H1 (cell line): ENCODE results near the gene TEAD3. TPM values are rescaled to one million over a fixed set of nuclear protein-coding genes. Genes with fewer than 3 reads are reported as not detected.

Experiments used
- GABPA ChIP-seq: IDR thresholded peaks from 2 replicates; pipeline ENCODE4 v1.6.1; 2011; ENCODE audit warnings: mild to moderate bottlenecking, low read length, moderate library complexity, borderline replicate concordance; ENCODE audit not compliant: insufficient read depth
- SAP30 ChIP-seq: fragments of 300-600 bp; sonication (generic); IDR thresholded peaks from 2 replicates; pipeline ENCODE4 v1.7.1; 2012; ENCODE audit warnings: low read length, moderate library complexity, mild to moderate bottlenecking, inconsistent platforms; ENCODE audit not compliant: insufficient read depth, insufficient replicate concordance
- polyA plus RNA-seq, 7 experiments: library from polyadenylated mRNA; depleted of rRNA in 3 of 7; stranded (reverse) in 5 of 7; unstranded in 2 of 7; fragments of >200 nt in 5 of 7; fragments of 200-250 nt in 2 of 7; gene quantifications; 1 replicate in 5 of 7; 2 replicates in 1 of 7; 4 replicates in 1 of 7; pipeline versions ENCODE4 v1.2.1 to v1.2.3, GENCODE V29; 2011 to 2013; ENCODE audit warnings: missing spikeins in 2 of 7, mixed read lengths in 2 of 7
- total RNA-seq: library from RNA; stranded (reverse); fragmentation: NEBNext Ultra II Directional; extraction: Animal tissue kit (Norgen Biotek cat#: 25700); gene quantifications from 2 replicates; pipeline ENCODE4 v1.2.1, GENCODE V29; 2021

Gene TEAD3
- total and polyA plus RNA-seq, 2 of the 8 experiments (the other 6 are each of a cell fraction or from before 2014, with no cell fraction given) = 20.1 to 28.7 TPM

DNA sequence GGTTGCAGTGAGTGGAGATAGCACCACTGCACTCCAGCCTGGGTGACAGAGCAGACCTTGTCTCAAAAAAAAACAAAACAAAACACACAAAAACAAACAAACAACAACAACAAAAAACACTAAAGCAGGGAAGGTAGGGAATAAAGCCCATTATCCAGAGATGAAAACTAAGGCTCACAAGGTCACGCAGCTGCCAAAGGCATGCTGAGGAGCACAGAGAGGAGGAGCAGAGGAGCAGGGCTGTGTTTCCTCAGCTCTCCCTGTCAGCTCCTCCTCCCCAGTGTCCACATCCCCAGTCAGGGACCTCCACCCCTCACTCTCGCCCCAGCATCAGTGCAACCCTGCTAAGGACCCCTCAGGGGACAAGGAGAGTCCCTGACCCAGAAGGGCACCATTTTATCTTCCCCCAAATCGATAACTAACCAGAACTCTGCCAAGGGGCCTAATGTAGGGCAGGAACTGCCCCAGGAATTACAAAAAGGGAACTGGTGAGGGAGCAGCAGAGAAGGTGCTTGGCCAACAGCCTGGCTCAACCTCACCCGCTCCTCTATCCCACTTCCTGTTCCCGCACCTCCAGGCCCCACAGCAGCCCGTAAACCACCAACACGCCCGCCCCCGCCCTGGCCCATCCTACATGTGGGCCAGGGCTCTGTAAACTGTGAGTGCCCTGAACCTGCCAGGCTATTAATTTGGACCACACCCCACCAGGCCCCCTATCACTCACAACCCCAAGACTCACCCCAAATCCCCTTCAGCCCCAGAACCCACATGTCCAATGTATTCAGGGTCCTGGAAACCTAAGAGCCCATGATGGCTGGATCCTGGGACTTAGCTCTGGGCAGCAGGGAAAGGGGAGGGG, 9.0 kb downstream of the TEAD3 start (continued):
- TF ChIP-seq GABPA = no peak
- TF ChIP-seq SAP30 = no peak
